MCF 10A (cell line): ENCODE results near the gene MT1A. TPM values are rescaled to one million over a fixed set of nuclear protein-coding genes. Genes with fewer than 3 reads are reported as not detected.

Experiments used
- BruUV-seq: library from RNA; stranded (reverse); fragments of 400-500 nt; replicated peaks from 2 replicates; lab custom pipeline; 2021; lab: Mats Ljungman, UMichigan
- CTCF ChIA-PET: fragments of 300-600 bp; sonication (Branson Sonifier 250); formaldehyde crosslinking; extraction: SDS; loops from one replicate; lab custom pipeline; 2021; ENCODE audit warnings: antibody characterized with exemption, inconsistent platforms; lab: Yijun Ruan, JAX
- POLR2A ChIA-PET: fragments of 300-600, 350-650 bp; sonication (Branson Sonifier 250); formaldehyde crosslinking; extraction: SDS; loops from one replicate; lab custom pipeline; 2020; ENCODE audit warnings: antibody characterized with exemption, inconsistent platforms; lab: Yijun Ruan, JAX
- DNase-seq: peaks from one replicate; pipeline ENCODE4 v3.0.0-alpha.2; 2018; ENCODE audit not compliant: unreplicated experiment
- H3K27ac Mint-ChIP-seq: one replicate; pipeline ENCODE4 v1.8.0; 2022; ENCODE audit warnings: mild to moderate bottlenecking, low read depth, mixed read lengths; ENCODE audit not compliant: unreplicated experiment
- H3K27me3 Mint-ChIP-seq: one replicate; pipeline ENCODE4 v1.8.0; 2022; ENCODE audit warnings: mixed read lengths; ENCODE audit not compliant: insufficient read depth, unreplicated experiment
- H3K36me3 Mint-ChIP-seq: one replicate; pipeline ENCODE4 v1.8.0; 2022; ENCODE audit warnings: mild to moderate bottlenecking, moderate library complexity, mixed read lengths; ENCODE audit not compliant: insufficient read depth, unreplicated experiment
- H3K4me1 Mint-ChIP-seq: one replicate; pipeline ENCODE4 v1.8.0; 2022; ENCODE audit warnings: mixed read lengths; ENCODE audit not compliant: insufficient read depth, unreplicated experiment
- H3K4me3 Mint-ChIP-seq: one replicate; pipeline ENCODE4 v1.8.0; 2022; ENCODE audit warnings: mild to moderate bottlenecking, moderate library complexity, mixed read lengths; ENCODE audit not compliant: unreplicated experiment
- H3K9me3 Mint-ChIP-seq: one replicate; pipeline ENCODE4 v1.8.0; 2022; ENCODE audit warnings: mixed read lengths; ENCODE audit not compliant: unreplicated experiment
- intact Hi-C: fragments of 100-400 bp; cut with micrococcal nuclease; formaldehyde crosslinking; loops from 2 replicates; pipeline ENCODE4 v1.14.1; 2022
- total RNA-seq: library from RNA; stranded (reverse); gene quantifications from 2 replicates; pipeline ENCODE4 v1.2.3, GENCODE V29; 2022
- TF ChIP-seq, protein P1 (sequence below): fragments of 200-600 bp; IDR thresholded peaks from one replicate; pipeline ENCODE4 v1.8.0; 2022; ENCODE audit warnings: antibody characterized with exemption, mild to moderate bottlenecking; ENCODE audit not compliant: unreplicated experiment

Gene MT1A
- total RNA-seq, 1 experiment from 2014 or later: not detected

DNA sequence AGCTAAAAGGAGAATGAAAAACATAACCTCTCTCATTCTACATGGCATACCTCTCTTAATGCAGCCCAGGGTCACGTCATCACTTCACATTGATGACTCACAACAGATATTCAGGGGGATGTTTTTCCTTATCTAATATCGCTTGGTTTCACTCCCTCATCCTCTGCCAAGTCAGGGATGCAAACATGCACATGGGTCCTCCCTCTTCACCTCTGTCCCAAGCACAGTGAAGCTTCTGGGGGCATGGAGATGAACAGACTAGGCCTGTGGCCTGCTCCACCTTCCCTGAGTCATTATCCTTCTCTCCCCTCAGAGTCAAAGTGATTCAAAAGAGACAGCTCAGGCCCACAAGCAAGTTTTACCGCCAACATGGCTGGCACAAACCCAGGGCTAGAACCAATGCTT, 32.4 kb upstream of the MT1A start:
- BruUV-seq: no TSS peak
- H3K27me3 Mint-ChIP-seq: no peaks in the 10 kb centered on the region
- H3K4me3 Mint-ChIP-seq: peak overlapping the region; percentile 93
- peaks cover 44% of the 10 kb centered on the region for H3K4me1 Mint-ChIP-seq
- ChIA-PET POLR2A (interaction anchor here (0.6 to 15.3 kb wide), 31 partner anchors 9 to 580 kb away, joined by 3 to 1404 read pairs (median 7); partner anchors contain the start of genes BBS2, MT1B, MT1E and MT1F), CTCF (interaction anchor here (0.9 to 7.2 kb wide), 11 partner anchors 14 to 104 kb away, joined by 3 to 105 read pairs (median 9); partner anchors contain the start of gene MT1E)
- TF ChIP-seq, protein P1, sequence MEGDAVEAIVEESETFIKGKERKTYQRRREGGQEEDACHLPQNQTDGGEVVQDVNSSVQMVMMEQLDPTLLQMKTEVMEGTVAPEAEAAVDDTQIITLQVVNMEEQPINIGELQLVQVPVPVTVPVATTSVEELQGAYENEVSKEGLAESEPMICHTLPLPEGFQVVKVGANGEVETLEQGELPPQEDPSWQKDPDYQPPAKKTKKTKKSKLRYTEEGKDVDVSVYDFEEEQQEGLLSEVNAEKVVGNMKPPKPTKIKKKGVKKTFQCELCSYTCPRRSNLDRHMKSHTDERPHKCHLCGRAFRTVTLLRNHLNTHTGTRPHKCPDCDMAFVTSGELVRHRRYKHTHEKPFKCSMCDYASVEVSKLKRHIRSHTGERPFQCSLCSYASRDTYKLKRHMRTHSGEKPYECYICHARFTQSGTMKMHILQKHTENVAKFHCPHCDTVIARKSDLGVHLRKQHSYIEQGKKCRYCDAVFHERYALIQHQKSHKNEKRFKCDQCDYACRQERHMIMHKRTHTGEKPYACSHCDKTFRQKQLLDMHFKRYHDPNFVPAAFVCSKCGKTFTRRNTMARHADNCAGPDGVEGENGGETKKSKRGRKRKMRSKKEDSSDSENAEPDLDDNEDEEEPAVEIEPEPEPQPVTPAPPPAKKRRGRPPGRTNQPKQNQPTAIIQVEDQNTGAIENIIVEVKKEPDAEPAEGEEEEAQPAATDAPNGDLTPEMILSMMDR: no peak
- H3K27ac Mint-ChIP-seq: peak overlapping the region; percentile 99
- no peaks in the 10 kb centered on the region for H3K9me3 Mint-ChIP-seq
- peaks cover 7% of the 10 kb centered on the region for H3K36me3 Mint-ChIP-seq
- intact Hi-C loops: loop anchor here (1.0 to 5.0 kb wide), 2 partner anchors 36 to 96 kb away; no protein-coding TSS in a partner anchor
- peak; percentile 90 for DNase-seq

DNA sequence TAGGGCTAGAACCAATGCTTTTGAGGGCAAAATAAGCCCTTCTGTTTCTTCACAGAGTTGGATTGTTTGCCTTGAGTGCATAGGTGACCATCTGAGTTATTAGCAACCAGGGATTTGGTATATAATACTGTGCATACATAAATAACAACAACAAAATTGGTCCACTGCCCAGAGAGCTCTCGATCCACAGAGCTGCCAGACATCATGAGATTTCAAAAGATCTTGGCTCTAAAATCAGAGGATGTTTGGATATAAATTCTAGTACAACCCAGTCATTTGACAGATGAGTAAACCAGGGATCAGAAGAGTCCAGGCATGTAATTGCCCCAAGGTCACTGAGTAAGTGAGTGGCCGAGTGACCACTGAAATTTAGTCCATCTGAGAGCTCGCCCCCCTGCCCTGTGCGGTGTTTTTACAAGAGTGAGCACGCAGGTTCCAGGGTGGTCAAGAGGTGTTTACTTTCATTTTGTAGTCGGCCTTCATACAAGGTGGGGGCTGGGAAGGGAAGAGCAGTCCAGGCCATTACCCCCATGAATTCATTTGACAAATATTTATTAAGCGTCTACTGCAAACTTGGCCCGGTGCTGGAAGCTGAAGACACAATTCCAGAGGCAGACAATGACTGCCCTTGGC, 31.9 kb upstream of the MT1A start:
- DNase-seq: peak; percentile 93
- TF ChIP-seq, protein P1: no peak
- no TSS peak for BruUV-seq
- Mint-ChIP-seq H3K4me1 (peaks cover 50% of the 10 kb centered on the region), H3K9me3 (no peaks in the 10 kb centered on the region), H3K36me3 (peaks cover 7% of the 10 kb centered on the region), H3K4me3 (peak overlapping the region; percentile 93), H3K27ac (peak overlapping the region; percentile 99), H3K27me3 (no peaks in the 10 kb centered on the region)
- POLR2A ChIA-PET: interaction anchor here (0.7 to 15.3 kb wide), 31 partner anchors 9 to 579 kb away, joined by 3 to 1404 read pairs (median 6); partner anchors contain the start of genes BBS2, MT1B, MT1E and MT1F
- CTCF ChIA-PET: interaction anchor here (0.7 to 7.2 kb wide), 10 partner anchors 19 to 105 kb away, joined by 3 to 105 read pairs (median 3); partner anchors contain the start of genes BBS2, MT1E and MT1X
- intact Hi-C loops: loop anchor here (1.0 to 5.0 kb wide), 2 partner anchors 36 to 96 kb away; no protein-coding TSS in a partner anchor

DNA sequence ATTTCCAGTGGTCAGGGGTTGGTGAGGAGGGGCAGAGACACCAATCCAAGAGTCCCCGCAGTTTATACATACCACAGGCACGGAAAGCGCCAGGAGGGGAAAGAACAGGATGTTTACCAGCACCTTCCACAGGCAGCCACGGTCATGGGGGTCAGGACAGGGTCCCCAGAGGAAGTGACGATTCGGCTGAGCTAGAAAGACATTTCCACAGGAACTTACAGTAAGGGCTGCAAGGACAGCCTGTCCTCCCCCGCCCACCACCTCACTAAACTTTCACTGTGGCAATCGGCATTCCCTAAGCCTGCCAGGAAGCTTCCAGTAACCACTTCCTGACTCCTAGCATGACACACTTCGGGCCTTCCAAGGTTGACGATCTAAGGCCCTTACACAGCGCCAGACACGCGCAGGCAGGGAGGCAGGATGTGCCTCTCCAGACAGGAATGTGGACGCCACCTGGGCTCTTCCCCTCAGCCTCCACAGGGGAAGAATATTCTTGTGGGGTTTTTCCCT, 31.3 kb upstream of the MT1A start:
- Mint-ChIP-seq H3K27me3 (no peaks in the 10 kb centered on the region), H3K27ac (peak overlapping the region; percentile 99), H3K36me3 (peaks cover 7% of the 10 kb centered on the region), H3K9me3 (no peaks in the 10 kb centered on the region), H3K4me3 (peak overlapping the region; percentile 93), H3K4me1 (peaks cover 50% of the 10 kb centered on the region)
- TF ChIP-seq, protein P1: no peak
- ChIA-PET POLR2A (interaction anchor here (0.7 to 15.3 kb wide), 31 partner anchors 9 to 579 kb away, joined by 3 to 1404 read pairs (median 6); partner anchors contain the start of genes BBS2, MT1B, MT1E and MT1F), CTCF (interaction anchor here (0.6 to 7.2 kb wide), 9 partner anchors 19 to 559 kb away, joined by 3 to 105 read pairs (median 3); partner anchors contain the start of genes BBS2, MT1E and MT1X)
- intact Hi-C loops: loop anchor here (5.0 kb wide), 1 partner anchor 35 kb away; no protein-coding TSS in a partner anchor
- DNase-seq: peak; percentile 99
- no TSS peak for BruUV-seq

DNA sequence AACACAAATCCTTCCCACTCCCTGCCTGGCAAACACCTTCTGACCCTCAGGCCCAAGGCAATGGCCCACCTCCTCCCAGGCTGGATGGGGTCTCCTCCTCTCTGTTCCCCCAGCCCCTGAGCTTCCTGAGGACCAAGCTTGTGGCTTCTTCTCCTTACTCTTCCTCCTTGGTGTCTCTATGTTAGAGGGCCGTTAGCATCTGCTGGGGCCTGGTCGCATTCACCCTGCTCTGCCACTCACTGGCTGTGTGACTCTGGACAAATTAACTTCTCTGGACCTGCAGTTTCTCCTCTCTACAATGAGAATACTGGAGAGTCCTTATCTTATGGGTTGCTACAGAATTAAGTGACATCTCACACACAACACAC, 30.8 kb upstream of the MT1A start:
- TSS peak; percentile 5 for BruUV-seq
- CTCF ChIA-PET: interaction anchor here (0.6 to 1.8 kb wide), 4 partner anchors 35 to 559 kb away, joined by 3 to 9 read pairs (median 4); partner anchors contain the start of gene BBS2
- H3K36me3 Mint-ChIP-seq: peaks cover 7% of the 10 kb centered on the region
- DNase-seq: no peak
- H3K9me3 Mint-ChIP-seq: no peaks in the 10 kb centered on the region
- peak overlapping the region; percentile 93 for H3K4me3 Mint-ChIP-seq
- peak overlapping the region; percentile 99 for H3K27ac Mint-ChIP-seq
- H3K27me3 Mint-ChIP-seq: no peaks in the 10 kb centered on the region
- POLR2A ChIA-PET: interaction anchor here (0.9 to 15.3 kb wide), 25 partner anchors 8 to 326 kb away, joined by 3 to 1404 read pairs (median 7); partner anchors contain the start of genes BBS2, MT1B, MT1E and MT1F
- TF ChIP-seq, protein P1: no peak
- peaks cover 50% of the 10 kb centered on the region for H3K4me1 Mint-ChIP-seq
- intact Hi-C loops: loop anchor here (1.0 to 5.0 kb wide), 2 partner anchors 18 to 35 kb away; partner anchors contain the start of gene MT1E
